ENCODE data around the gene PHOX2A. TPM values are rescaled to one million over a fixed set of nuclear protein-coding genes. Genes with fewer than 3 reads are reported as not detected.

The PHOX2A gene
- total and polyA plus RNA-seq, 12 donors, result not detected

GRCh38 chr11:72224564-72225410, 19.2 kb downstream of the PHOX2A start, which contains the start of gene INPPL1:
Gene INPPL1, plus strand, starts transcription at chr11:72224767. Its CDS starts 218 bp downstream, at chr11:72224985.
- peak; percentile 59 to 72 for DNase-seq
- H3K4me1 ChIP-seq, result peaks cover 5 to 48% (median 21%) of the 10 kb centered on the region in 9 donors
- peak in 5 of 8 donors; percentile 3 to 17 (median 13) for ATAC-seq
- 1% methylated on average over 71 to 81 of the region's 81 CpGs for WGBS, 2 donors
- intact Hi-C loops (cut with DNase I), result loop anchor here in 4 of 10 donors (5.0 to 10.0 kb wide), 4 partner anchors 112 to 210 kb away; partner anchors contain the start of gene ANAPC15 (in 1 of the 4)
- TF ChIP-seq CTCF (IDR thresholded peaks at IDR 0.05), result no peak
- H3K27ac ChIP-seq, result peak within 1 kb of the TSS; percentile 94 to 100 (median 99)
- H3K27me3 ChIP-seq, result no peaks in the 10 kb centered on the region
- peak within 1 kb of the TSS; percentile 57 to 94 (median 84) for H3K4me3 ChIP-seq
- H3K9me3 ChIP-seq, result no peaks in the 10 kb centered on the region
- peaks cover 0 to 33% (median 15%) of the 10 kb centered on the region in 9 donors for H3K36me3 ChIP-seq

GRCh38 chr11:72223615-72224563, 20.1 kb downstream of the PHOX2A start:
- Histone ChIP-seq H3K4me3 (peak overlapping the region; percentile 57 to 94 (median 84)), H3K9me3 (no peaks in the 10 kb centered on the region), H3K36me3 (peaks cover 0 to 24% (median 7%) of the 10 kb centered on the region in 9 donors), H3K4me1 (peaks cover 5 to 48% (median 21%) of the 10 kb centered on the region in 9 donors), H3K27ac (peak overlapping the region; percentile 94 to 100 (median 99)), H3K27me3 (no peaks in the 10 kb centered on the region)
- DNase-seq (peak; percentile 80 to 82), ATAC-seq (peak; percentile 65 to 85 (median 78))
- TF ChIP-seq CTCF (IDR thresholded peaks at IDR 0.05), result no peak
- intact Hi-C loops (cut with DNase I), result loop anchor here in 5 of 10 donors (1.0 to 10.0 kb wide), 5 partner anchors 111 to 209 kb away; partner anchors contain the start of gene ANAPC15 (in 1 of the 5)
- WGBS, 2 donors, result 1% methylated on average over 63 to 84 of the region's 84 CpGs

GRCh38 chr11:72222907-72223614, 20.9 kb downstream of the PHOX2A start:
- Histone ChIP-seq H3K27me3 (peaks cover 0 to 5% (median 0%) of the 10 kb centered on the region in 7 donors), H3K9me3 (no peaks in the 10 kb centered on the region), H3K36me3 (peaks cover 0 to 16% (median 0%) of the 10 kb centered on the region in 9 donors), H3K4me3 (peak overlapping the region; percentile 57 to 94 (median 84)), H3K27ac (peak overlapping the region; percentile 94 to 100 (median 99)), H3K4me1 (peaks cover 5 to 55% (median 21%) of the 10 kb centered on the region in 9 donors)
- ATAC-seq, result peak; percentile 89 to 96 (median 93)
- intact Hi-C loops (cut with DNase I), result loop anchor here in 5 of 10 donors (1.0 to 10.0 kb wide), 5 partner anchors 110 to 208 kb away; partner anchors contain the start of gene ANAPC15 (in 1 of the 5)
- WGBS, 2 donors, result 0% methylated on average over 47 of the region's 47 CpGs
- peak; percentile 95 to 96 for DNase-seq
- peak in 8 of 9 donors; percentile 21 to 67 (median 52) for TF ChIP-seq CTCF (IDR thresholded peaks at IDR 0.05)
